GM18511 (cell line): ENCODE measurements around the gene PLXNB3.
"Not testable (repeated sequence)": the region's sequence is repeated elsewhere in the genome, so short reads cannot be mapped to it uniquely, and the experiment has no call there.

Source experiments
- ATAC-seq: cut with Tn5 transposase; IDR thresholded peaks from one replicate; pipeline ENCODE4 v1.9.1; 2021; ENCODE audit warnings: mild to moderate bottlenecking, moderate library complexity; ENCODE audit not compliant: unreplicated experiment

Gene PLXNB3

GRCh38 chrX:153806999-153807575 lies 43.0 kb downstream of the PLXNB3 start:
- no peak for ATAC-seq

- ATAC-seq = no peak
Measured at GRCh38 chrX:153807976-153808375, 43.9 kb downstream of the PLXNB3 start.

- no peak for ATAC-seq
Measured at GRCh38 chrX:153812220-153812619, 48.2 kb downstream of the PLXNB3 start.

DNA sequence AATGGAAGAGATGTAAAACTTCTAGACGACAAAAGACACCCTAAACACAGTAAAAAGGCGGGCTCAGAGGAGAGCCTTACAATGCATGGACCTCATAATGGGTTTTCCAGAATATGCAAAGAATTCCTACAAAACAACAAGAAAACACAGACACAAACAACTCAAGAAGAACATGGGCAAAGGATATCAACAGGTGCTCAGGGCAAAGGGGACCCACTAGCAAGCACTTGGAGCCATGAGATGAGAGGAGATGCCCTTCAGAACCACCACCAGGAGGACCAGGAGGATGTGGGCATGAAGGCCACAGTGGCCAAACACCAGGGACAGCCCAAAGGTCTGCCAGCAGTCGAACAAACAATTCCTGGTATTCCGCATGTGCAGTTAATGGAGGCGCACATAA lies 49.1 kb downstream of the PLXNB3 start:
- no peak for ATAC-seq

- no peak for ATAC-seq
Measured at GRCh38 chrX:153814591-153815315, 50.7 kb downstream of the PLXNB3 start.

- ATAC-seq = no peak
Measured at GRCh38 chrX:153816831-153817690, 53.0 kb downstream of the PLXNB3 start.

- ATAC-seq = not testable (repeated sequence)
Measured at GRCh38 chrX:153818064-153818463, 54.0 kb downstream of the PLXNB3 start.

- no peak for ATAC-seq
Measured at GRCh38 chrX:153818571-153819383, 54.7 kb downstream of the PLXNB3 start.

GRCh38 chrX:153819384-153820040 lies 55.5 kb downstream of the PLXNB3 start:
- no peak for ATAC-seq

GRCh38 chrX:153820601-153821000 lies 56.6 kb downstream of the PLXNB3 start:
- no peak for ATAC-seq

GRCh38 chrX:153821066-153821465 lies 57.0 kb downstream of the PLXNB3 start:
- no peak for ATAC-seq

DNA sequence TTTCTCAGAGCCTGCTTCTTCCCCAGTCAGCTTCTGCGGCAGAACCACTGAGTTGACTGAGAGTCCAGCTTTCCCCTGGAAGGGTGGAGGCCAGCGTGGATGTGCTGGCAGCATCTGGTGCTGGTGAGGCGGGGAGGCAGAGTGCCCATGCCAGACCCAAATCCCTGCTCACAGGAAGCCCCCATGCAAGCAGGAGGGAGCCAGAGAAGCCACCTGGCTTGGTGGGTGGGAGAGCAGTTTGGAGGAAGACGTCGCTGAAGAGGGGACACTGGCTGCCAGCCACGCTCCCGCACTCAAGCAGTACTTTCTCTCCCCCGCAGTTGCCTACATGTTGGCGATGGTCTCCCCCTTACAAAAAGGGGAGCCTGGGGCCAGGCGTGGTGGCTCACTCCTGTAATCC lies 60.3 kb downstream of the PLXNB3 start:
- ATAC-seq = no peak

- no peak for ATAC-seq
Measured at GRCh38 chrX:153825042-153825441, 61.0 kb downstream of the PLXNB3 start.
